Esophagus squamous epithelium (tissue), 5 donors: Measurements from ENCODE around the gene IL1R1. TPM values are rescaled to one million over a fixed set of nuclear protein-coding genes. Genes with fewer than 3 reads are reported as not detected.
A peak's percentile ranks its signal among the peaks of the same experiment; 100 is the strongest.

Experiments
- DNase-seq: peaks from one replicate; lab custom pipeline; 2025; lab: John Stamatoyannopoulos, UW
- H3K27ac ChIP-seq, 4 donors: fragments of 200-600 bp; sonication (generic); one replicate each; pipeline ENCODE4 v1.5.1; 2016 to 2019; ENCODE audit warnings: mild to moderate bottlenecking in 1 of 4
- H3K27me3 ChIP-seq, 4 donors: fragments of 200-600 bp; sonication (generic); 1 replicate in 3 of 4; 2 replicates in 1 of 4; pipeline versions ENCODE4 v1.5.1 to v1.6.0; 2017 to 2021; ENCODE audit warnings: antibody characterized with exemption in 1 of 4
- H3K36me3 ChIP-seq, 3 donors: fragments of 200-600 bp; sonication (generic); one replicate each; pipeline ENCODE4 v1.5.1; 2016 to 2019
- H3K4me1 ChIP-seq, 3 donors: fragments of 200-600 bp; sonication (generic); one replicate each; pipeline ENCODE4 v1.5.1; 2017 to 2019
- H3K4me3 ChIP-seq, 4 donors: fragments of 200-600 bp; sonication (generic); 1 replicate in 3 of 4; 2 replicates in 1 of 4; pipeline ENCODE4 v1.5.1; 2016 to 2019; ENCODE audit warnings: mild to moderate bottlenecking in 2 of 4, moderate library complexity in 1 of 4
- H3K9me3 ChIP-seq, 3 donors: fragments of 200-600 bp; sonication (generic); one replicate each; pipeline ENCODE4 v1.5.1; 2016 to 2019
- POLR2A ChIP-seq, 4 donors: fragments of 450-650 bp; IDR thresholded peaks; one replicate each; pipeline ENCODE4 v1.6.1; 2017; ENCODE audit warnings: antibody characterized with exemption in 4 of 4, mild to moderate bottlenecking in 4 of 4, moderate library complexity in 3 of 4
- WGBS, 2 donors: methylation state at CpG; one replicate each; pipeline ENCODE4 v1.1.5; 2018; 5-methylcytosine and 5-hydroxymethylcytosine counted together
- intact Hi-C: fragments of 100-400 bp; cut with DNase I; formaldehyde crosslinking; loops from one replicate; pipeline ENCODE4 v1.15.0; 2022
- total RNA-seq, 4 donors: library from RNA; depleted of rRNA; stranded (reverse); fragments of >200 nt; gene quantifications; one replicate each; pipeline ENCODE4 v1.1.0, GENCODE V29; 2016
- TF ChIP-seq, protein P1 (sequence below), 6 experiments: fragments of 450-650 bp in 4 of 6; fragments of 200-600 bp in 2 of 6; sonication (generic) in 2 of 6; IDR thresholded peaks; one replicate each; pipeline ENCODE4 v1.5.1; 2016 to 2019; ENCODE audit warnings: antibody characterized with exemption in 6 of 6, mild to moderate bottlenecking in 4 of 6, moderate library complexity in 4 of 6
- donor health status: DM: yes; HTN: yes; CAD: no.

The IL1R1 gene
- total RNA-seq, 4 donors from 2014 or later: 9.7 to 65.8 (median 24.6) TPM

DNA sequence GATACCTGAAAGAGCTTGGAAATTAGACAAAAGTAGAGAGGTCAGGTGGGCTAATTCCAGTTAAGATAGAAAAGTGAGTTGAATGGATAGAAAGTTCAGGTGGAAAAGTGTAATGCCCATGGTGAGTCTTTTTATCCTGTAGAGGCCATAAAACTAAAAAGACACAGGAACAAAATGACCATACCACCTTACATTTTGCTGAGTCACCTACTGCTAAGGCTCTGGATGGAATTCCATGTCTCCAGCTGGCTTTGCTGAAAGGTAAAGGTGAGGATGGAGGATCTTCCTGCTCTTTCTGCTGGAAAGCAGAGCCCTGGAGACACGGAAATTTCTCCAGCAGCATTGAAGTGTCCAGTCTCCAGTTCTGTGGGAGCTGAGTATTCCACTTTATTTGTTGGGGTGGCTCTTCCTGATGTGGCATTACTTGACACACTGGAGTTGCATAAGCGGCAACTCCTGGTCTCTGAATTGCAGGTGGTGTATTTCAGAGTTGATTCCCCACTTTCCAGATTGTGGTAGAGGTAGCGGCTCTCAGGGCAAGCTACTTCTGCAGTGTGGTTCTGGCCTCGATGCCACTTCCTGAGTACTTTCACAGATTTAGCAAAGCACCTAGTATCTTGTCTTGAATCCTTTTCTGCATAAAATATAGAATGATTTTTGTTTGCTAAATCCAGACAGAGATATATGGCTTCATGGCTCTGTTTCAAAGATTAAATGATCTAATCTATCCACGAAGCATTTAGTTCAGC is 55.0 kb downstream of the IL1R1 start:
- Histone ChIP-seq H3K27ac (no peak overlapping the region), H3K36me3 (peaks cover 0 to 23% (median 0%) of the 10 kb centered on the region in 3 donors), H3K4me3 (no peak overlapping the region), H3K27me3 (no peaks in the 10 kb centered on the region), H3K4me1 (no peaks in the 10 kb centered on the region), H3K9me3 (no peaks in the 10 kb centered on the region)
- no peak for DNase-seq
- 77 to 84% methylated on average over 4 to 5 of the region's 5 CpGs for WGBS, 2 donors
- intact Hi-C loops: no loop called here
- no peak for TF ChIP-seq POLR2A (IDR thresholded peaks at IDR 0.05)
- TF ChIP-seq, protein P1, sequence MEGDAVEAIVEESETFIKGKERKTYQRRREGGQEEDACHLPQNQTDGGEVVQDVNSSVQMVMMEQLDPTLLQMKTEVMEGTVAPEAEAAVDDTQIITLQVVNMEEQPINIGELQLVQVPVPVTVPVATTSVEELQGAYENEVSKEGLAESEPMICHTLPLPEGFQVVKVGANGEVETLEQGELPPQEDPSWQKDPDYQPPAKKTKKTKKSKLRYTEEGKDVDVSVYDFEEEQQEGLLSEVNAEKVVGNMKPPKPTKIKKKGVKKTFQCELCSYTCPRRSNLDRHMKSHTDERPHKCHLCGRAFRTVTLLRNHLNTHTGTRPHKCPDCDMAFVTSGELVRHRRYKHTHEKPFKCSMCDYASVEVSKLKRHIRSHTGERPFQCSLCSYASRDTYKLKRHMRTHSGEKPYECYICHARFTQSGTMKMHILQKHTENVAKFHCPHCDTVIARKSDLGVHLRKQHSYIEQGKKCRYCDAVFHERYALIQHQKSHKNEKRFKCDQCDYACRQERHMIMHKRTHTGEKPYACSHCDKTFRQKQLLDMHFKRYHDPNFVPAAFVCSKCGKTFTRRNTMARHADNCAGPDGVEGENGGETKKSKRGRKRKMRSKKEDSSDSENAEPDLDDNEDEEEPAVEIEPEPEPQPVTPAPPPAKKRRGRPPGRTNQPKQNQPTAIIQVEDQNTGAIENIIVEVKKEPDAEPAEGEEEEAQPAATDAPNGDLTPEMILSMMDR (IDR thresholded peaks at IDR 0.05): no peak

DNA sequence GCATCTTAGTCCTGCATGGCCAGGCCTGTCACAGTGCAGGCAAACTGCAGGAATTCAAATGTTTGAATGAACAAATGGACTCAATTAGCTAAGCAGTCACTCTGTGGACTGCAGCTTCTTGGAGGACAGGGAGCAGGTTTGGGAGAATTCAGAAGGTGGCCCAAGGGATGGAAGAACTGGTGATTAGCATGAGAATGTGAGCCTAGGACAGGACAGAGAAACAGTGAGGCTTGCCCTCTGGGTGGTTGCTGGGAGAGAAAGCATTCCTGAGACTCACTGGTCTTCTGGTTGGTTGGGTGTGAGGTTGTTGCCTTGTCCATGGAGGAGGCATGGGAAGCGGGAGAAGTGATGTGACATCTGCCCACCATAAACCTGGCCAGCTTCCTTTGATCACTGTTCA is 58.0 kb downstream of the IL1R1 start:
- H3K27ac ChIP-seq: no peak overlapping the region
- H3K27me3 ChIP-seq: no peaks in the 10 kb centered on the region
- intact Hi-C loops: no loop called here
- WGBS, 2 donors: 78 to 100% methylated on average over 1 of the region's 1 CpG
- H3K4me1 ChIP-seq: no peaks in the 10 kb centered on the region
- H3K9me3 ChIP-seq: peaks cover 0 to 5% (median 0%) of the 10 kb centered on the region in 3 donors
- no peak for DNase-seq
- peaks cover 0 to 41% (median 0%) of the 10 kb centered on the region in 3 donors for H3K36me3 ChIP-seq
- TF ChIP-seq, protein P1 (IDR thresholded peaks at IDR 0.05): no peak
- no peak for TF ChIP-seq POLR2A (IDR thresholded peaks at IDR 0.05)
- H3K4me3 ChIP-seq: no peak overlapping the region

DNA sequence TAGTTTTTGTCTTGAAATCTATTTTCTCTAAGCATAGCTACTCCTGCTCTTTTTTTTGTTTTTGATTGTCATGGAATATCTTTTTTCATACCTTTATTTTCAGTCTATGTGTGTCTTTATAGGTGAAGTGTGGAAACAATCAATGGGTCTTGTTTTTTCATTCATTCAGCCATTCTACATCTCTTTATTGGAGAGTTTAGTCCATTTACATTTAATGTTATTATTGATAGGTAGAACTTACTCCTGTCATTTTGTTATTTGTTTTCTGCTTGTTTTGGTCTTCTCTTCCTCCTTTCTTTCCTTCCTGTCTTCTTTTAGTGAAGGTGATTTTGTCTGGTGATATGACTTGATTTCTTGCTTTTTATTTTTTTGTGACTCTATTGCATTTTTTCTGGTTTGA is 62.1 kb downstream of the IL1R1 start:
- peaks cover 0 to 32% (median 0%) of the 10 kb centered on the region in 3 donors for H3K36me3 ChIP-seq
- no peak overlapping the region for H3K27ac ChIP-seq
- H3K27me3 ChIP-seq: no peaks in the 10 kb centered on the region
- no peak overlapping the region for H3K4me3 ChIP-seq
- intact Hi-C loops: no loop called here
- no peak for TF ChIP-seq POLR2A (IDR thresholded peaks at IDR 0.05)
- TF ChIP-seq, protein P1 (IDR thresholded peaks at IDR 0.05): no peak
- no peak for DNase-seq
- H3K9me3 ChIP-seq: peaks cover 0 to 5% (median 0%) of the 10 kb centered on the region in 3 donors
- peaks cover 0 to 15% (median 0%) of the 10 kb centered on the region in 3 donors for H3K4me1 ChIP-seq

DNA sequence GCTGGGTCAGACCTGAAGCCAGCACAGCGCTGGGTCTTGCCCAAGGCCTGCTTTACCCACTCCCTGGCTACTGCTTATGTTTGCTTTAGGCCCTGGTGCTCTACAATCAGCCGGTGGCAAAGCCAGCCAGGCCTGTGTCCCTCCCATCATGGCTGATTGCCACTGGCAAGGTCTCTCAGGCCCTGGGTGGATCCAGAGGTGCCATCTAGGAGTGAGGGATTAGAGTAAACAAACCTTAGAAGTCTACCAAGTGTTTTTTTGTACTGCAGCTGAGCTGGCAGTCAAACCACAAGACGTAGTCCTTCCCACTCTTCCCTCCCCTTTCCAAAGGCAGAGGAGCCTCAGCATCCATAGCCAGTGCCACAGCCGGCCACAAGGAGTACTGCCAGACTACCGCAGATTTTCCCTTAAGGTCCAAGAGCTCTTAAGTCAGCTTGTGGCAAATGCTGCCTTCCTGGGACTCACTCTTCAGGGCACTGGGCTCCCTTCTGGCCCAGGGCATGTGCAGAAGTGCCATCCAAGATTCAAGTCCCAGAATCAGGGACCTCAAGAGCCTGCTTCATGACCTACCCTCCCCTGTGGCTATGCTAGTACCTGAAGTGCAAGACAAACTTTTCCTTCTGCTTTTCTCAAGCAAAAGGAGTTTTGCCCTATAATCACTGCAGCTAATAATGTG is 64.3 kb downstream of the IL1R1 start:
- no peak for TF ChIP-seq POLR2A (IDR thresholded peaks at IDR 0.05)
- TF ChIP-seq, protein P1 (IDR thresholded peaks at IDR 0.05): no peak
- H3K36me3 ChIP-seq: peaks cover 0 to 24% (median 0%) of the 10 kb centered on the region in 3 donors
- intact Hi-C loops: no loop called here
- DNase-seq: no peak
- H3K4me1 ChIP-seq: peaks cover 0 to 15% (median 0%) of the 10 kb centered on the region in 3 donors
- no peaks in the 10 kb centered on the region for H3K27me3 ChIP-seq
- peaks cover 0 to 5% (median 0%) of the 10 kb centered on the region in 3 donors for H3K9me3 ChIP-seq
- peak overlapping the region in 3 of 4 donors; percentile 5 to 50 (median 44) for H3K27ac ChIP-seq
- 37 to 63% methylated on average over 2 to 3 of the region's 5 CpGs for WGBS, 2 donors
- no peak overlapping the region for H3K4me3 ChIP-seq

DNA sequence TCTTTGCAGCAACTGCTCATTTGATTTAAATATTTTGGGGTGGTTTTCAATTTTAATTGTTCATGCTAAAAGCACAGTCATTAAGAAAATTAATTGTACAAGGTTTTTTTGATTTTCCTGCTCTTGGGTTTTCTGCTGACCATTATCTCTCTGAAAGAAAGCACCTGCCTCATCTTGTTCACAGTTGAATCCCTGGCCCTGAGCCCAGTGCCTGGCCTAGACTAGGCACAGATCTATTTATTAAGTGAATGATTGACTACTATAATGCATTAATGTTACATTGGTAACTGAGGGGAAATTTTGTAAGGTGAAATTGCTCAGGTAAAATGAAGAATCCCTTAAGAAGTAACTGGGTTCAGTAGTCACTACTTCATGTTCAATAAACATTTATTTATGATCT is 66.2 kb downstream of the IL1R1 start:
- Histone ChIP-seq H3K27me3 (no peaks in the 10 kb centered on the region), H3K4me1 (peaks cover 0 to 15% (median 0%) of the 10 kb centered on the region in 3 donors), H3K27ac (no peak overlapping the region), H3K36me3 (peaks cover 0 to 22% (median 0%) of the 10 kb centered on the region in 3 donors), H3K4me3 (no peak overlapping the region), H3K9me3 (peaks cover 0 to 5% (median 0%) of the 10 kb centered on the region in 3 donors)
- DNase-seq: no peak
- intact Hi-C loops: no loop called here
- TF ChIP-seq, protein P1 (IDR thresholded peaks at IDR 0.05): no peak
- TF ChIP-seq POLR2A (IDR thresholded peaks at IDR 0.05): no peak
